ENCODE data around the gene PALM. TPM values are rescaled to one million over a fixed set of nuclear protein-coding genes. Genes with fewer than 3 reads are reported as not detected.

The PALM gene
- total RNA-seq, 1 experiment from 2014 or later = 18.5 TPM

GRCh38 chr19:791007-791566 is 82.4 kb downstream of the PALM start:
- H3K27me3 ChIP-seq (ENCODE audit: insufficient read depth, low read length) = no peaks in the 10 kb centered on the region
- no peaks in the 10 kb centered on the region for H3K79me2 ChIP-seq (ENCODE audit: insufficient read depth, low read length)
- H2BK120ac ChIP-seq (ENCODE audit: low read depth, low read length, poor library complexity, severe bottlenecking) = no peak overlapping the region
- H3K79me1 ChIP-seq (ENCODE audit: insufficient read depth, low read depth, low read length, poor library complexity, severe bottlenecking) = no peaks in the 10 kb centered on the region
- Mint-ChIP-seq H3K4me3 (no peak overlapping the region; a peak in 3 of 5 replicates), H3K4me1 (peaks cover 22 to 34% of the 10 kb centered on the region in 2 experiments), H3K27me3 (ENCODE audit: low read depth) (no peaks in the 10 kb centered on the region), H3K27ac (peak overlapping the region in 1 of 3 experiments; percentile 82; a peak in 1 of 7 replicates), H3K36me3 (ENCODE audit: insufficient read depth in 1 of 3, low read depth in 3 of 3) (no peaks in the 10 kb centered on the region), H3K9me3 (no peaks in the 10 kb centered on the region)
- H3K9me3 ChIP-seq (ENCODE audit: control insufficient read depth, low read depth, low read length) = no peaks in the 10 kb centered on the region
- H3K9ac ChIP-seq (ENCODE audit: extremely low read depth, insufficient read length, low read length) = no peak overlapping the region
- H4K8ac ChIP-seq (replicated peaks; ENCODE audit: insufficient read length, low read depth, low read length) = no peak overlapping the region
- H3K4ac ChIP-seq (ENCODE audit: low read depth, low read length) = no peak overlapping the region
- no peak overlapping the region for H2AK5ac ChIP-seq (ENCODE audit: insufficient read length, low read length)
- no peak overlapping the region for H3K4me2 ChIP-seq (ENCODE audit: insufficient read depth, insufficient read length, low read length)
- no CpG with 5 or more reads among the region's 26 CpGs for WGBS (ENCODE audit: extremely low coverage, insufficient read length, low lambda C conversion rate)
- H3K56ac ChIP-seq (ENCODE audit: insufficient read length, low read depth, low read length) = no peak overlapping the region
- H3K27ac ChIP-seq (ENCODE audit: insufficient read length, low read depth, low read length) = no peak overlapping the region
- no peak overlapping the region for H3K14ac ChIP-seq (ENCODE audit: insufficient read depth, low read length)
- no peak overlapping the region for H2AFZ ChIP-seq (ENCODE audit: low read length)
- no peak for TF ChIP-seq CTCF (conservative IDR thresholded peaks at IDR 0.05)
- no peaks in the 10 kb centered on the region for H3K23me2 ChIP-seq (ENCODE audit: insufficient read length, low read depth, low read length, poor library complexity, severe bottlenecking)
- no peak overlapping the region for H3K23ac ChIP-seq (ENCODE audit: insufficient read length, low read depth, low read length)
- H2BK12ac ChIP-seq (ENCODE audit: insufficient read length, low read depth, low read length) = no peak overlapping the region
- no peak overlapping the region for H3K18ac ChIP-seq (ENCODE audit: insufficient read length, low read depth, low read length)
- no peaks in the 10 kb centered on the region for H4K20me1 ChIP-seq (ENCODE audit: control insufficient read depth, insufficient read depth, insufficient read length)
- H2BK5ac ChIP-seq (ENCODE audit: insufficient read length, low read length) = no peak overlapping the region
- no peaks in the 10 kb centered on the region; the same call in 1 of the 2 replicates for H3K4me1 ChIP-seq (ENCODE audit: insufficient read depth, low read length)
- no peak overlapping the region for H3T11ph ChIP-seq (ENCODE audit: low read length)
- H4K5ac ChIP-seq (ENCODE audit: insufficient read length, low read depth, low read length) = no peak overlapping the region
- no peak overlapping the region for H2BK20ac ChIP-seq (ENCODE audit: low read depth, low read length, poor library complexity, severe bottlenecking)
- DNase-seq = no peak
- no peak overlapping the region for H4K91ac ChIP-seq (ENCODE audit: insufficient read length, low read depth, low read length)
- no peak overlapping the region for H2BK15ac ChIP-seq (ENCODE audit: low read depth, low read length)
